NCI-H2196 treated with DMSO at 0.1 percent for 48 hours (cell line): ENCODE measurements around the gene ANGPTL8.

Experiments
- DNase-seq: peaks from one replicate; lab custom pipeline; 2025; ENCODE audit not compliant: unreplicated experiment; lab: John Stamatoyannopoulos, UW

ANGPTL8 gene

GRCh38 chr19:11239377-11240000 lies at the start of gene ANGPTL8:
Gene ANGPTL8, plus strand, starts transcription at chr19:11239619. Its CDS starts 19 bp downstream, at chr19:11239638.
- no peak for DNase-seq

GRCh38 chr19:11190501-11190900 lies 48.9 kb upstream of the ANGPTL8 start:
- no peak for DNase-seq

GRCh38 chr19:11191273-11191755 lies 48.1 kb upstream of the ANGPTL8 start:
- no peak for DNase-seq

GRCh38 chr19:11191934-11192333 lies 47.5 kb upstream of the ANGPTL8 start:
- no peak for DNase-seq

GRCh38 chr19:11192957-11193939 lies 46.2 kb upstream of the ANGPTL8 start:
- DNase-seq: no peak

- no peak for DNase-seq
These were observed 45.2 kb upstream of the ANGPTL8 start for GRCh38 chr19:11194173-11194572.

- DNase-seq: no peak
These were observed 44.5 kb upstream of the ANGPTL8 start for GRCh38 chr19:11194656-11195558.

GRCh38 chr19:11195681-11196080 lies 43.7 kb upstream of the ANGPTL8 start:
- no peak for DNase-seq

GRCh38 chr19:11196406-11197287 lies 42.8 kb upstream of the ANGPTL8 start:
- DNase-seq: no peak

GRCh38 chr19:11197291-11198174 lies 41.9 kb upstream of the ANGPTL8 start, which contains the start of gene KANK2:
Gene KANK2, minus strand, starts transcription at chr19:11197545. Its CDS starts 3,034 bp downstream, at chr19:11194511.
- peak; percentile 95 for DNase-seq

GRCh38 chr19:11198175-11198534 lies 41.3 kb upstream of the ANGPTL8 start:
- DNase-seq: no peak

- no peak for DNase-seq
These were observed 40.5 kb upstream of the ANGPTL8 start for GRCh38 chr19:11198769-11199424.

- no peak for DNase-seq
These were observed 39.9 kb upstream of the ANGPTL8 start for GRCh38 chr19:11199517-11199916.

GRCh38 chr19:11200015-11200574 lies 39.3 kb upstream of the ANGPTL8 start:
- no peak for DNase-seq

- DNase-seq: no peak
These were observed 38.5 kb upstream of the ANGPTL8 start for GRCh38 chr19:11200931-11201330.

GRCh38 chr19:11201791-11202190 lies 37.6 kb upstream of the ANGPTL8 start:
- no peak for DNase-seq

GRCh38 chr19:11202488-11203193 lies 36.8 kb upstream of the ANGPTL8 start:
- no peak for DNase-seq
